ENCODE results near the gene ANO9.
"Not testable (repeated sequence)": the region's sequence is repeated elsewhere in the genome, so short reads cannot be mapped to it uniquely, and the experiment has no call there.

ANO9 gene

GRCh38 chr11:403761-404431 lies 37.9 kb downstream of the ANO9 start:
- no peak for DNase-seq (ENCODE audit: low read depth in 3 of 3)

GRCh38 chr11:403021-403760 lies 38.6 kb downstream of the ANO9 start:
- no peak for DNase-seq (ENCODE audit: low read depth in 3 of 3)

- DNase-seq (ENCODE audit: low read depth in 3 of 3): not testable (repeated sequence)
Measured at GRCh38 chr11:401196-401595, 40.6 kb downstream of the ANO9 start.

- no peak for DNase-seq (ENCODE audit: low read depth in 3 of 3)
Measured at GRCh38 chr11:400241-400689, 41.5 kb downstream of the ANO9 start.

GRCh38 chr11:399731-400211 lies 42.0 kb downstream of the ANO9 start:
- no peak for DNase-seq (ENCODE audit: low read depth in 3 of 3)

GRCh38 chr11:398826-399225 lies 43.0 kb downstream of the ANO9 start:
- no peak for DNase-seq (ENCODE audit: low read depth in 3 of 3)

- DNase-seq (ENCODE audit: low read depth in 3 of 3): no peak
Measured at GRCh38 chr11:396948-397548, 44.8 kb downstream of the ANO9 start.

GRCh38 chr11:396511-396947 lies 45.3 kb downstream of the ANO9 start:
- no peak for DNase-seq (ENCODE audit: low read depth in 3 of 3)

- DNase-seq (ENCODE audit: low read depth in 3 of 3): no peak
Measured at GRCh38 chr11:395866-396265, 45.9 kb downstream of the ANO9 start.

GRCh38 chr11:394858-395655 lies 46.8 kb downstream of the ANO9 start:
- no peak for DNase-seq (ENCODE audit: low read depth in 3 of 3)

- no peak for DNase-seq (ENCODE audit: low read depth in 3 of 3)
Measured at GRCh38 chr11:394034-394857, 47.6 kb downstream of the ANO9 start, which contains the start of gene PKP3. TSS of gene PKP3 (plus strand) at chr11:394209. CDS start at chr11:394293, 84 bp downstream.

GRCh38 chr11:393219-394033 lies 48.4 kb downstream of the ANO9 start:
- DNase-seq (ENCODE audit: low read depth in 3 of 3): no peak

- DNase-seq (ENCODE audit: low read depth in 3 of 3): no peak
Measured at GRCh38 chr11:392102-392777, 49.6 kb downstream of the ANO9 start.

- DNase-seq (ENCODE audit: low read depth in 3 of 3): no peak
Measured at GRCh38 chr11:391117-392017, 50.4 kb downstream of the ANO9 start.

- no peak for DNase-seq (ENCODE audit: low read depth in 3 of 3)
Measured at GRCh38 chr11:390175-390574, 51.6 kb downstream of the ANO9 start.

GRCh38 chr11:389369-389768 lies 52.4 kb downstream of the ANO9 start:
- DNase-seq (ENCODE audit: low read depth in 3 of 3): not testable (repeated sequence)

- DNase-seq (ENCODE audit: low read depth in 3 of 3): no peak
Measured at GRCh38 chr11:387193-387793, 54.5 kb downstream of the ANO9 start.

- DNase-seq (ENCODE audit: low read depth in 3 of 3): no peak
Measured at GRCh38 chr11:386483-386882, 55.3 kb downstream of the ANO9 start.
